Activated naive CD4-positive, alpha-beta T cell treated with anti-CD3 and anti-CD28 coated beads, Interleukin-2, amount 10 ng/mL, durations not matched to agents 7 days and 5 days (primary cell): Measurements from ENCODE around the gene SIRT5.
A peak's percentile ranks its signal among the peaks of the same experiment; 100 is the strongest.

ENCODE experiments used
- CTCF ChIA-PET: fragments of 350-600 bp; sonication (Branson Sonifier 250); formaldehyde crosslinking; loops from one replicate; lab custom pipeline; 2021; ENCODE audit warnings: antibody characterized with exemption; lab: Charles Lee
- DNase-seq: peaks from one replicate; pipeline ENCODE4 v3.0.0-alpha.2; 2020
- H3K27ac Mint-ChIP-seq: one replicate; pipeline ENCODE4 v1.8.0; 2021; ENCODE audit warnings: mild to moderate bottlenecking, moderate library complexity, mixed read lengths
- H3K27me3 Mint-ChIP-seq: one replicate; pipeline ENCODE4 v1.8.0; 2021; ENCODE audit warnings: mild to moderate bottlenecking, mixed read lengths
- H3K36me3 Mint-ChIP-seq: one replicate; pipeline ENCODE4 v1.8.0; 2021; ENCODE audit warnings: mixed read lengths
- H3K4me1 Mint-ChIP-seq: one replicate; pipeline ENCODE4 v1.8.0; 2021; ENCODE audit warnings: mixed read lengths
- H3K4me3 Mint-ChIP-seq: one replicate; pipeline ENCODE4 v1.8.0; 2021; ENCODE audit warnings: mild to moderate bottlenecking, moderate library complexity, mixed read lengths
- H3K9me3 Mint-ChIP-seq: one replicate; pipeline ENCODE4 v1.8.0; 2021; ENCODE audit warnings: mixed read lengths

SIRT5 gene

DNA sequence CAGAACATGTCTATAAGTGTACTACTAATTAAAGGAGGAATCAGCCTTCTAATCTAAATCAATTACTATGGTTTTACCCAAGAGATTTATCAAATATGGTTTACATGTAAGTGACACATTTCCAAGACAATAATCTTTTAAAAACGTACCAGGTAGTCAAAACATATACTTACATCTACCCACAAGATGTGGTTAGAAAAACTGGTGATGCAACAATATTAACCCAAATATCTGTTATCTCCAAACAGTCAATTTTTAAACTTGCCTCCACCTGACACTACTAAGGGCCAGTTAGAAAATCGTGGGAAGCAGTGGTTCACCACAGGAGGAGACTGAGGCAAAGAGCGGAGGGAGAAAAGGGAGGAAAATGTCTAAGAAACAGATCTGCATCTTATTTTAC, 68.7 kb downstream of the SIRT5 start:
- Mint-ChIP-seq H3K9me3 (no peaks in the 10 kb centered on the region), H3K4me3 (no peak overlapping the region), H3K4me1 (peaks cover 5% of the 10 kb centered on the region), H3K27ac (peak overlapping the region; percentile 49), H3K27me3 (no peaks in the 10 kb centered on the region), H3K36me3 (peaks cover 35% of the 10 kb centered on the region)
- DNase-seq, result no peak
- CTCF ChIA-PET, result interaction anchor here (0.6 kb wide), 1 partner anchor 62 kb away, joined by 3 read pairs; no protein-coding TSS in a partner anchor

DNA sequence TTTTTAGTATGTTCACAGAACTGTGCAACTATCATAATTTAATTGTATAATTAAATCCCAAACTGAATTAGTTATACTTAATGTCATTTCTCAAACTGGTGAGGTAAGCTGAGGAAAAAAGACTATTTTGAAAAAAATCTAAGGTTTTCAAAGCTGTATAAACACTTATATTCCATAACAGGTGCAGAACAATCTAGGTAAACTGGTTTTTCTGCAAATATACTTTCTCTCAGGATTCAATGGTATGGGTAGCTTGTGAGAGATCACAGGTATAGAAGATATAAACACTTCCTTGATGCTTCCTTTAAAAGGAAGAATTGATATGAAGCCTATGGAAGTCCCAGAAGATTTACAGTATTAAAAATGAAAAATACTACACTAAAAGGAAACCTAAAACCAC, 74.4 kb downstream of the SIRT5 start:
- Mint-ChIP-seq H3K36me3 (peaks cover 33% of the 10 kb centered on the region), H3K4me1 (peaks cover 7% of the 10 kb centered on the region), H3K27ac (no peak overlapping the region), H3K9me3 (no peaks in the 10 kb centered on the region), H3K27me3 (no peaks in the 10 kb centered on the region), H3K4me3 (no peak overlapping the region)
- no peak for DNase-seq
- CTCF ChIA-PET, result interaction anchor here (1.4 kb wide), 1 partner anchor 24 kb away, joined by 3 read pairs; no protein-coding TSS in a partner anchor

GRCh38 chr6:13649393-13649792, 75.0 kb downstream of the SIRT5 start:
- Mint-ChIP-seq H3K4me3 (no peak overlapping the region), H3K9me3 (no peaks in the 10 kb centered on the region), H3K36me3 (peaks cover 32% of the 10 kb centered on the region), H3K27me3 (no peaks in the 10 kb centered on the region), H3K27ac (peak overlapping the region; percentile 2), H3K4me1 (peaks cover 7% of the 10 kb centered on the region)
- CTCF ChIA-PET, result interaction anchor here (1.4 kb wide), 1 partner anchor 25 kb away, joined by 3 read pairs; no protein-coding TSS in a partner anchor
- no peak for DNase-seq

DNA sequence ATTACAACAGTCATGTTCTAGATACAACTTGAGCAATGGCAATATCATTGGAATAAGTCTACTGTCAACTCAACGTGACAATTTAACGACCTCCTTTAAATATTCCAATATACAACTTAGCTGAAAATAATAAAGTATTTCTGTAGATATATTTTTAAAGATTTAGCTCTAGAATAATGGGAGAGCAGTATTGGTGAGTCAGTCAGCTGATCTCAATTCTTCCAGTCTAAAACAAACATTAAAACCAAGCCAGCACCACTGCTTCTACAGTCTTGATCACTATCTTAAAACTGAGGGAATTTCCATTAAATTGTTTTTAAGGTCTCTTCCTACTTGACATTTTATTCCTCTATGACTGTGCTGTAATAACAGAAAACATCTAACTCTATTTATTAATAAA, 78.9 kb downstream of the SIRT5 start:
- Mint-ChIP-seq H3K27ac (no peak overlapping the region), H3K4me3 (no peak overlapping the region), H3K27me3 (no peaks in the 10 kb centered on the region), H3K4me1 (peaks cover 13% of the 10 kb centered on the region), H3K9me3 (no peaks in the 10 kb centered on the region), H3K36me3 (peaks cover 37% of the 10 kb centered on the region)
- CTCF ChIA-PET, result no interaction called here
- no peak for DNase-seq

DNA sequence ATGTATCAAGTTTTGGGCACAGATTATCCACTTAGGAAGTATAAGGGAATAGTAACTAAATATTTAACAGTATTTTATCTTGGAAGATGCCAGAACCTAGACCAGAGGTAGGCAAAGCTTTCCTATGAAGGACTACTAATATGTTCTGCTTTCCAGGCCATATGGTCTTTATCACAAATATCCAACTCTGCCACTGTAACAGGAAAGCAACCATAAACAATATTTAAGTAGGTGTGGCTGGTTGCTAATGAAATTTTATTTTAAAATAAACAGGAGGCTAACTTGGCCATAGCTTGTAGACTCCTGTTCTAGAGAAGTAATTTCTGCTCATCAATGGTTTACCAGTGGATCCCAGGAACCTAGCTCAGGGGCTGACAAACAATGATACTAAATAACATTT, 80.1 kb downstream of the SIRT5 start:
- Mint-ChIP-seq H3K4me3 (no peak overlapping the region), H3K4me1 (peaks cover 12% of the 10 kb centered on the region), H3K9me3 (no peaks in the 10 kb centered on the region), H3K27ac (no peak overlapping the region), H3K27me3 (no peaks in the 10 kb centered on the region), H3K36me3 (peaks cover 31% of the 10 kb centered on the region)
- CTCF ChIA-PET, result interaction anchor here (1.0 kb wide), 1 partner anchor 41 kb away, joined by 3 read pairs; no protein-coding TSS in a partner anchor
- DNase-seq, result no peak

GRCh38 chr6:13655700-13656099, 81.3 kb downstream of the SIRT5 start:
- Mint-ChIP-seq H3K9me3 (no peaks in the 10 kb centered on the region), H3K27me3 (no peaks in the 10 kb centered on the region), H3K4me3 (no peak overlapping the region), H3K4me1 (peaks cover 10% of the 10 kb centered on the region), H3K36me3 (peaks cover 24% of the 10 kb centered on the region), H3K27ac (no peak overlapping the region)
- CTCF ChIA-PET, result no interaction called here
- DNase-seq, result no peak

DNA sequence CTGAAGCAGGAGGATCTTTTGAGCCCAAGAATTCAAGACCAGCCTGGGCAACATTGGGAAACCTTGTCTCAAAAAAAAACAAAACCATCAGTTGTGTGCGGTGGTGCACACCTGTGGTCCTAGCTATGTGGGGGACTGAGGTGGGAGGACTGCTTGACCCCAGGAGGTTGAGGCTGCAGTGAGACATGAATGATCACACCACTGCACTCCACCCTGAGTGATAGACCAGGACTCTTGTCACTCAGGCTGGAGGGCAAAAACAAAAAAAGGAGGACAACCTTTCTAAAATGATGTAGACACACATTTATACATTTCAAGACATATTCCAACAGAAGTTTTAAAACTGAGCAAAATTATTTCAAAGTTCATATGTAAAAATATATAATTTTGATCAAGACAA, 85.9 kb downstream of the SIRT5 start:
- Mint-ChIP-seq H3K27me3 (no peaks in the 10 kb centered on the region), H3K4me1 (peaks cover 39% of the 10 kb centered on the region), H3K4me3 (no peak overlapping the region), H3K9me3 (no peaks in the 10 kb centered on the region), H3K27ac (no peak overlapping the region), H3K36me3 (peaks cover 16% of the 10 kb centered on the region)
- DNase-seq, result no peak
- CTCF ChIA-PET, result no interaction called here

- Mint-ChIP-seq H3K36me3 (peaks cover 15% of the 10 kb centered on the region), H3K27ac (no peak overlapping the region), H3K4me1 (peaks cover 40% of the 10 kb centered on the region), H3K4me3 (no peak overlapping the region), H3K9me3 (no peaks in the 10 kb centered on the region), H3K27me3 (no peaks in the 10 kb centered on the region)
- no peak for DNase-seq
- CTCF ChIA-PET, result no interaction called here
Observed at GRCh38 chr6:13660893-13661292, 86.5 kb downstream of the SIRT5 start.

DNA sequence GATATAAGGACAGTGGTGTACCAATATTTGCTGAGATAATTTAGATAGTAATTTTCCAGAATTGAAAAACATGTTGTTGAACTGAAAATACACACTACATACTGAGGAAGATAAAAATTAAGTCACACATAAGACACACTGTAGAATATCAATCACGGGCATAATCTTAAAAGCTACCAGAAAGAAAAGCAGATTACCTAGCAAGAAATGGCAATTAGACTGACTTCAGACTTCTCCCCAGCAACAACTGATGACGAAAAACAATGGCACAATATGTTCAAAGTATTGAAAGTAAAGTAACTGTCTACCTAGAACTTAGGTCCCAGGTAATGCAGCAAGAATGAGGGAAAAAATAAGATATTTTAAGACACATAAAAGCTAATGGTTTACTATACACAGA, 87.2 kb downstream of the SIRT5 start:
- no peak overlapping the region for H3K4me3 Mint-ChIP-seq
- DNase-seq, result no peak
- H3K27me3 Mint-ChIP-seq, result no peaks in the 10 kb centered on the region
- H3K4me1 Mint-ChIP-seq, result peaks cover 43% of the 10 kb centered on the region
- H3K9me3 Mint-ChIP-seq, result no peaks in the 10 kb centered on the region
- no peak overlapping the region for H3K27ac Mint-ChIP-seq
- CTCF ChIA-PET, result no interaction called here
- H3K36me3 Mint-ChIP-seq, result peaks cover 14% of the 10 kb centered on the region

- Mint-ChIP-seq H3K4me1 (peaks cover 54% of the 10 kb centered on the region), H3K4me3 (no peak overlapping the region)
- CTCF ChIA-PET, result no interaction called here
Observed at GRCh38 chr6:13662651-13663334, 88.4 kb downstream of the SIRT5 start.

GRCh38 chr6:13663986-13664385, 89.6 kb downstream of the SIRT5 start:
- H3K27me3 Mint-ChIP-seq, result no peaks in the 10 kb centered on the region
- CTCF ChIA-PET, result no interaction called here
- DNase-seq, result no peak
- H3K4me3 Mint-ChIP-seq, result no peak overlapping the region
- peaks cover 63% of the 10 kb centered on the region for H3K4me1 Mint-ChIP-seq
- H3K9me3 Mint-ChIP-seq, result no peaks in the 10 kb centered on the region
- peaks cover 9% of the 10 kb centered on the region for H3K36me3 Mint-ChIP-seq
- no peak overlapping the region for H3K27ac Mint-ChIP-seq

More at GRCh38 chr6:13662651-13663334, 88.4 kb downstream of the SIRT5 start:
- H3K27me3 Mint-ChIP-seq, result no peaks in the 10 kb centered on the region
- no peaks in the 10 kb centered on the region for H3K9me3 Mint-ChIP-seq
- DNase-seq, result no peak
- peaks cover 9% of the 10 kb centered on the region for H3K36me3 Mint-ChIP-seq
- H3K27ac Mint-ChIP-seq, result no peak overlapping the region
